GM21423 (cell line): ENCODE measurements around the gene TESK1.

Experiments used
- ATAC-seq: cut with Tn5 transposase; IDR thresholded peaks from one replicate; pipeline ENCODE4 v1.9.1; 2021; ENCODE audit warnings: mild to moderate bottlenecking, moderate library complexity; ENCODE audit not compliant: unreplicated experiment

The TESK1 gene

GRCh38 chr9:35604578-35605350 is at the start of gene TESK1:
Gene TESK1 (plus strand): TSS chr9:35605262. CDS start chr9:35605620, 358 bp downstream.
- peak; percentile 32 for ATAC-seq

- ATAC-seq = no peak
Measured at GRCh38 chr9:35555881-35556280, 49.2 kb upstream of the TESK1 start.

GRCh38 chr9:35556776-35557175 is 48.3 kb upstream of the TESK1 start:
- ATAC-seq = no peak

- no peak for ATAC-seq
Measured at GRCh38 chr9:35557320-35557719, 47.7 kb upstream of the TESK1 start.

- no peak for ATAC-seq
Measured at GRCh38 chr9:35558185-35558584, 46.9 kb upstream of the TESK1 start.

GRCh38 chr9:35559792-35560530 is 45.1 kb upstream of the TESK1 start:
- no peak for ATAC-seq

- no peak for ATAC-seq
Measured at GRCh38 chr9:35560625-35561337, 44.3 kb upstream of the TESK1 start.

- no peak for ATAC-seq
Measured at GRCh38 chr9:35561468-35562261, 43.4 kb upstream of the TESK1 start.

GRCh38 chr9:35562895-35563780 is 41.9 kb upstream of the TESK1 start:
- ATAC-seq = no peak

GRCh38 chr9:35563791-35564197 is 41.3 kb upstream of the TESK1 start:
- no peak for ATAC-seq

- ATAC-seq = no peak
Measured at GRCh38 chr9:35564658-35565061, 40.4 kb upstream of the TESK1 start.

GRCh38 chr9:35566417-35566816 is 38.6 kb upstream of the TESK1 start:
- no peak for ATAC-seq

- no peak for ATAC-seq
Measured at GRCh38 chr9:35568196-35568595, 36.9 kb upstream of the TESK1 start.

- ATAC-seq = no peak
Measured at GRCh38 chr9:35569206-35569605, 35.9 kb upstream of the TESK1 start.

GRCh38 chr9:35570709-35571504 is 34.2 kb upstream of the TESK1 start:
- no peak for ATAC-seq

GRCh38 chr9:35574578-35575122 is 30.4 kb upstream of the TESK1 start:
- ATAC-seq = no peak

- ATAC-seq = no peak
Measured at GRCh38 chr9:35575478-35575877, 29.6 kb upstream of the TESK1 start.

- no peak for ATAC-seq
Measured at GRCh38 chr9:35577486-35577885, 27.6 kb upstream of the TESK1 start.

GRCh38 chr9:35579130-35579529 is 25.9 kb upstream of the TESK1 start:
- no peak for ATAC-seq
